OCI-LY1 (cell line): ENCODE results near the gene FTO.

Experiments used
- H2AFZ ChIP-seq: fragments of 200-600 bp; sonication (generic), shearing (Covaris generic); 2 replicates; pipeline ENCODE4 v1.6.0; 2014; ENCODE audit warnings: antibody characterized with exemption, mild to moderate bottlenecking, low read length
- H3F3A ChIP-seq: fragments of 200-600 bp; sonication (generic), shearing (Covaris generic); 2 replicates; pipeline ENCODE4 v1.6.0; 2014; ENCODE audit warnings: mild to moderate bottlenecking, antibody characterized with exemption, low read length, moderate library complexity; ENCODE audit not compliant: insufficient read depth
- H3K27ac ChIP-seq: fragments of 200-600 bp; sonication (generic); 2 replicates; pipeline ENCODE4 v1.5.1; 2014; ENCODE audit warnings: low read length, mixed run types, mild to moderate bottlenecking, low read depth; ENCODE audit not compliant: poor library complexity, severe bottlenecking
- H3K27me3 ChIP-seq: fragments of 200-600 bp; sonication (generic); 2 replicates; pipeline ENCODE4 v1.6.0; 2014; ENCODE audit warnings: antibody characterized with exemption, mild to moderate bottlenecking, low read length, moderate library complexity; ENCODE audit not compliant: insufficient read depth
- H3K36me3 ChIP-seq: fragments of 200-600 bp; sonication (generic); 2 replicates; pipeline ENCODE4 v1.6.1; 2014; ENCODE audit warnings: mild to moderate bottlenecking, antibody characterized with exemption, low read length, moderate library complexity, mixed read lengths; ENCODE audit not compliant: insufficient read depth
- H3K4me1 ChIP-seq: fragments of 200-600 bp; sonication (generic); 2 replicates; pipeline ENCODE4 v1.5.1; 2014; ENCODE audit warnings: mild to moderate bottlenecking, low read length, moderate library complexity; ENCODE audit not compliant: insufficient read depth, severe bottlenecking
- H3K4me2 ChIP-seq: fragments of 200-600 bp; sonication (generic), shearing (Covaris generic); 2 replicates; pipeline ENCODE4 v1.6.1; 2014; ENCODE audit warnings: low read length
- H3K4me3 ChIP-seq: fragments of 200-600 bp; sonication (generic); 2 replicates; pipeline ENCODE4 v1.5.1; 2014; ENCODE audit warnings: low read length, low read depth, mild to moderate bottlenecking, mixed read lengths; ENCODE audit not compliant: poor library complexity, severe bottlenecking
- H3K79me2 ChIP-seq: fragments of 200-600 bp; shearing (Covaris generic); 2 replicates; pipeline ENCODE4 v1.6.1; 2016; ENCODE audit warnings: mixed run types, low read length, mixed read lengths; ENCODE audit not compliant: insufficient read depth
- H3K9ac ChIP-seq: fragments of 200-600 bp; sonication (generic), shearing (Covaris generic); 2 replicates; pipeline ENCODE4 v1.6.1; 2014; ENCODE audit warnings: mild to moderate bottlenecking, low read length, mixed read lengths
- H3K9me2 ChIP-seq: fragments of 200-600 bp; sonication (generic), shearing (Covaris generic); 2 replicates; pipeline ENCODE4 v1.6.1; 2014; ENCODE audit warnings: low read depth, mild to moderate bottlenecking, low read length, mixed read lengths
- H3K9me3 ChIP-seq: fragments of 200-600 bp; shearing (Covaris generic); 2 replicates; pipeline ENCODE4 v1.6.1; 2014; ENCODE audit warnings: low read length, mixed read lengths
- H4K20me1 ChIP-seq: fragments of 200-600 bp; sonication (generic), shearing (Covaris generic); 2 replicates; pipeline ENCODE4 v1.6.0; 2016; ENCODE audit warnings: mild to moderate bottlenecking, low read length; ENCODE audit not compliant: insufficient read depth
- EZH2 ChIP-seq: fragments of 200-600 bp; sonication (generic), shearing (Covaris generic); IDR thresholded peaks from 2 replicates; pipeline ENCODE4 v1.8.0; 2017; ENCODE audit warnings: borderline replicate concordance, mixed run types, mild to moderate bottlenecking, antibody characterized with exemption, low read length, moderate library complexity, mixed read lengths
- TF ChIP-seq, protein P1 (sequence below): fragments of 200-600 bp; sonication (generic), shearing (Covaris generic); IDR thresholded peaks from 2 replicates; pipeline ENCODE4 v1.5.1; 2017; ENCODE audit warnings: mild to moderate bottlenecking, antibody characterized with exemption, low read length, moderate library complexity, mixed read lengths

FTO gene

GRCh38 chr16:53866520-53866919 is 162.6 kb downstream of the FTO start:
- H2AFZ ChIP-seq, result no peak overlapping the region
- TF ChIP-seq, protein P1, sequence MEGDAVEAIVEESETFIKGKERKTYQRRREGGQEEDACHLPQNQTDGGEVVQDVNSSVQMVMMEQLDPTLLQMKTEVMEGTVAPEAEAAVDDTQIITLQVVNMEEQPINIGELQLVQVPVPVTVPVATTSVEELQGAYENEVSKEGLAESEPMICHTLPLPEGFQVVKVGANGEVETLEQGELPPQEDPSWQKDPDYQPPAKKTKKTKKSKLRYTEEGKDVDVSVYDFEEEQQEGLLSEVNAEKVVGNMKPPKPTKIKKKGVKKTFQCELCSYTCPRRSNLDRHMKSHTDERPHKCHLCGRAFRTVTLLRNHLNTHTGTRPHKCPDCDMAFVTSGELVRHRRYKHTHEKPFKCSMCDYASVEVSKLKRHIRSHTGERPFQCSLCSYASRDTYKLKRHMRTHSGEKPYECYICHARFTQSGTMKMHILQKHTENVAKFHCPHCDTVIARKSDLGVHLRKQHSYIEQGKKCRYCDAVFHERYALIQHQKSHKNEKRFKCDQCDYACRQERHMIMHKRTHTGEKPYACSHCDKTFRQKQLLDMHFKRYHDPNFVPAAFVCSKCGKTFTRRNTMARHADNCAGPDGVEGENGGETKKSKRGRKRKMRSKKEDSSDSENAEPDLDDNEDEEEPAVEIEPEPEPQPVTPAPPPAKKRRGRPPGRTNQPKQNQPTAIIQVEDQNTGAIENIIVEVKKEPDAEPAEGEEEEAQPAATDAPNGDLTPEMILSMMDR, result no peak
- no peak for TF ChIP-seq EZH2
- H3K4me3 ChIP-seq, result no peak overlapping the region
- H3K79me2 ChIP-seq, result no peaks in the 10 kb centered on the region
- H3K27ac ChIP-seq, result no peak overlapping the region
- H3K27me3 ChIP-seq, result no peaks in the 10 kb centered on the region
- no peak overlapping the region for H3K9ac ChIP-seq
- H4K20me1 ChIP-seq, result no peaks in the 10 kb centered on the region
- H3K4me1 ChIP-seq, result no peaks in the 10 kb centered on the region
- H3K4me2 ChIP-seq, result no peak overlapping the region
- no peaks in the 10 kb centered on the region for H3F3A ChIP-seq
- H3K9me2 ChIP-seq, result no peaks in the 10 kb centered on the region
- H3K9me3 ChIP-seq, result peaks cover 8% of the 10 kb centered on the region; the same call in 1 of the 2 replicates
- 0 out of 2 replicates have a peak, but pooled peaks cover 6% of the 10 kb centered on the region for H3K36me3 ChIP-seq

- no peaks in the 10 kb centered on the region for H3K79me2 ChIP-seq
- H3K9ac ChIP-seq, result no peak overlapping the region
- no peaks in the 10 kb centered on the region for H3K27me3 ChIP-seq
- TF ChIP-seq EZH2, result no peak
- TF ChIP-seq, protein P1, result no peak
- 0 out of 2 replicates have a peak, but pooled peaks cover 6% of the 10 kb centered on the region for H3K36me3 ChIP-seq
- no peaks in the 10 kb centered on the region for H3F3A ChIP-seq
- H3K4me1 ChIP-seq, result no peaks in the 10 kb centered on the region
- H4K20me1 ChIP-seq, result no peaks in the 10 kb centered on the region
- H3K4me2 ChIP-seq, result no peak overlapping the region
- no peak overlapping the region for H2AFZ ChIP-seq
- H3K27ac ChIP-seq, result no peak overlapping the region
- H3K4me3 ChIP-seq, result no peak overlapping the region
- H3K9me3 ChIP-seq, result peaks cover 8% of the 10 kb centered on the region; the same call in 1 of the 2 replicates
- no peaks in the 10 kb centered on the region for H3K9me2 ChIP-seq
Observed at GRCh38 chr16:53870831-53871230, 166.9 kb downstream of the FTO start.

DNA sequence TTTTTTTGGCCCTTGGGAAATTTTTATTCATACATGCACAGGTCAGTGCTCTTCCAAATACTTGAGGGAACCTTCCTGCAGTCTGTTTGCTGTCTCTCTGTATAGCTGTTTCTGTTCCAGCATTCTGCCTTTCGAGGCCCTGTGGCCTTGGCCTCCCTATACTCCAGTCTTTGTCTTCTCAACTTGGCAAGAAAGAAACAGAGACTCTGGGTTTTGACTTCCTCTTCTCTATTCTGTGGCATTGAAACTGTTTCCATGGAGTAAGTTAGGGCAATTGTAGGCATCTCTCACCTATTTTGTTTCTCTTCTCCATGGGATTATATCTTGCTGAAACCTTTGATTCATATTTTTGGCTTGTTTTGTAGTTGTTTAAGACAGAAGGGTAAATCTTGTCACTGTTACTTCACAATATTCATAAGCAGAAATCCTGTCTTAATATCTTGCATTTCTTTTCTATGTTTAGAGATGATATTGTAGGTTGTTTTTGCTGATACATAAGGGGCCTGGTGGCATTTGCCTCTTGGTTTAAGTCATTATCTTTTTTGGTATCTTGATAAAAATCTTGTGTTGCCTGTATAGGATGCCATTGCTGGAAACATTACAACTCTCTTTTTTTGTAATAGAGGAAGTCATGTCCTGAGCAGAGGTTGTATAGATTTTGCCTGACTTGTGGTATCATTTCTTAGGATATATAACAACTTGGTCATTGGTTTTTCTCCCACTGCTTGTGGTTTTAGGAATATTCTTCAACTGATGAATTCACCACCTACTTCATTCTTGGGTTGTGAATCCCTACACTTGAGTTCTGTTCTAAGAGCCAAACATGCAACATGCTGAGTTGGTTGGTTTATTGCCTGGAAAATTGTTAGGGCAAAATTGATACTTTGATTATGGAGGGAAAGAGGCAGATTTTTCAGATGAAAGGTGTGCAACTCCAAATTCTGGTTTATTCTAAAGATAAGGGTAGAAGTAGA is 168.6 kb downstream of the FTO start:
- no peaks in the 10 kb centered on the region for H3K79me2 ChIP-seq
- H3K36me3 ChIP-seq, result 0 out of 2 replicates have a peak, but pooled peaks cover 4% of the 10 kb centered on the region

More for the DNA sequence above, 168.6 kb downstream of the FTO start:
- TF ChIP-seq, protein P1, result no peak
- TF ChIP-seq EZH2, result no peak
- H4K20me1 ChIP-seq, result no peaks in the 10 kb centered on the region
- no peak overlapping the region for H3K4me3 ChIP-seq
- H3K4me2 ChIP-seq, result no peak overlapping the region
- H3K27ac ChIP-seq, result no peak overlapping the region
- H3K27me3 ChIP-seq, result no peaks in the 10 kb centered on the region
- H3K4me1 ChIP-seq, result no peaks in the 10 kb centered on the region
- H3K9me3 ChIP-seq, result peaks cover 8% of the 10 kb centered on the region; the same call in 1 of the 2 replicates
- H3K9me2 ChIP-seq, result no peaks in the 10 kb centered on the region
- no peak overlapping the region for H3K9ac ChIP-seq
- no peaks in the 10 kb centered on the region for H3F3A ChIP-seq
- no peak overlapping the region for H2AFZ ChIP-seq
